Astrocyte of the cerebellum (primary cell): ENCODE measurements around the gene NGDN.
"Not testable (repeated sequence)": the region's sequence is repeated elsewhere in the genome, so short reads cannot be mapped to it uniquely, and the experiment has no call there.

ENCODE experiments used
- DNase-seq: peaks from one replicate; pipeline ENCODE4 v3.0.0-alpha.2; 2011; ENCODE audit warnings: low read depth
- H3K4me3 ChIP-seq: 2 replicates; pipeline ENCODE4 v1.5.1; 2011; ENCODE audit warnings: mild to moderate bottlenecking, low read depth, low read length, moderate library complexity
- CTCF ChIP-seq: IDR thresholded peaks from 2 replicates; pipeline ENCODE4 v1.5.1; 2012; ENCODE audit warnings: low read length, low read depth, moderate library complexity, mild to moderate bottlenecking; ENCODE audit errors: missing control alignments
- in situ Hi-C: cut with HindIII; loops from 2 replicates; pipeline ENCODE4 v1.10.0; 2017; ENCODE audit warnings: low sequenced_read_pairs

NGDN gene

GRCh38 chr14:23469127-23469905, at the start of gene NGDN:
Gene NGDN, plus strand, starts transcription at chr14:23469703. Its CDS starts 13 bp downstream, at chr14:23469716.
- DNase-seq = peak; percentile 100
- peak within 1 kb of the TSS; percentile 96 for H3K4me3 ChIP-seq
- TF ChIP-seq CTCF = peak; percentile 84
- in situ Hi-C loops = no loop called here

GRCh38 chr14:23421594-23421993, 47.9 kb upstream of the NGDN start:
- in situ Hi-C loops = no loop called here
- no peak for TF ChIP-seq CTCF
- no peak overlapping the region for H3K4me3 ChIP-seq
- no peak for DNase-seq

- DNase-seq = no peak
Measured at GRCh38 chr14:23423657-23424056, 45.8 kb upstream of the NGDN start.

GRCh38 chr14:23425169-23425568, 44.3 kb upstream of the NGDN start:
- no peak for DNase-seq
- H3K4me3 ChIP-seq = no peak overlapping the region
- TF ChIP-seq CTCF = no peak
- in situ Hi-C loops = no loop called here

More at GRCh38 chr14:23423657-23424056, 45.8 kb upstream of the NGDN start:
- H3K4me3 ChIP-seq = no peak overlapping the region
- in situ Hi-C loops = no loop called here
- TF ChIP-seq CTCF = no peak

GRCh38 chr14:23425798-23426197, 43.7 kb upstream of the NGDN start:
- H3K4me3 ChIP-seq, DNase-seq, in situ Hi-C loops: not testable (repeated sequence)

GRCh38 chr14:23428686-23429495, 40.6 kb upstream of the NGDN start:
- no peak for TF ChIP-seq CTCF
- in situ Hi-C loops = no loop called here

More at GRCh38 chr14:23428686-23429495, 40.6 kb upstream of the NGDN start:
- DNase-seq = no peak
- H3K4me3 ChIP-seq = no peak overlapping the region
